ENCODE data around the gene TICAM2. TPM values are rescaled to one million over a fixed set of nuclear protein-coding genes. Genes with fewer than 3 reads are reported as not detected.

The TICAM2 gene
- total RNA-seq, 1 experiment from 2014 or later: 3.9 TPM

DNA sequence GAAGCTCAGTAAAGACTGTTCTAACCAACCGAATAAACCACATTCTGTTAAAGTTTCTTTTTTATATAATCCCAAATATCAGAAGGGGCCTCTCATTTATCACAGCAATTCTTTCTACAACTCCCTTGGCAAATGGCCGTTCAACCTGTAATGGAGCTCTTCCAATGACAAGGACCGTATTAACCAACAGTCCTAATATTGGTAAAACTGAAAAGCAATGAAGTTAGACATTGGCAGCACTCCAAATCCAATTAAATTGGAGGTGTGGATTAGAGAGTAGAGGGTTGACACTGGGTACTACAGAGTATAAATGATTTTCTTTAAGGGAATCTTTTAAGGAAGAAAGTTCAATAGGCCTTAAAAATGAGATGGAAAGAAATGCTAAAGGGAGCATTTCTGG lies 22.7 kb upstream of the TICAM2 start:
- Histone ChIP-seq H3K79me2 (ENCODE audit: low read length) (peaks cover 58% of the 10 kb centered on the region), H3K9me3 (ENCODE audit: low read length) (no peaks in the 10 kb centered on the region), H3K9ac (ENCODE audit: low read length) (peak overlapping the region; percentile 94), H3K9me2 (replicated peaks; ENCODE audit: low read length) (no peaks in the 10 kb centered on the region), H2AFZ (ENCODE audit: low read length) (0 out of 2 replicates have a peak overlapping the region, but pooled peaks have one; percentile 92), H3K4me3 (ENCODE audit: low read length) (peak overlapping the region; percentile 91), H3K27me3 (ENCODE audit: low read length) (no peaks in the 10 kb centered on the region), H4K20me1 (ENCODE audit: low read length) (peaks cover 38% of the 10 kb centered on the region), H3F3A (ENCODE audit: low read length, unreplicated experiment) (no peaks in the 10 kb centered on the region), H3K4me1 (ENCODE audit: insufficient read depth, low read length) (peaks cover 15% of the 10 kb centered on the region), H3K4me2 (ENCODE audit: low read length) (peak overlapping the region; percentile 97), H3K36me3 (ENCODE audit: low read depth, low read length) (peaks cover 9% of the 10 kb centered on the region; the same call in 1 of the 2 replicates), H3K27ac (ENCODE audit: low read length) (peak overlapping the region; percentile 63; the same call in 1 of the 2 replicates)
- TF ChIP-seq, protein P1, sequence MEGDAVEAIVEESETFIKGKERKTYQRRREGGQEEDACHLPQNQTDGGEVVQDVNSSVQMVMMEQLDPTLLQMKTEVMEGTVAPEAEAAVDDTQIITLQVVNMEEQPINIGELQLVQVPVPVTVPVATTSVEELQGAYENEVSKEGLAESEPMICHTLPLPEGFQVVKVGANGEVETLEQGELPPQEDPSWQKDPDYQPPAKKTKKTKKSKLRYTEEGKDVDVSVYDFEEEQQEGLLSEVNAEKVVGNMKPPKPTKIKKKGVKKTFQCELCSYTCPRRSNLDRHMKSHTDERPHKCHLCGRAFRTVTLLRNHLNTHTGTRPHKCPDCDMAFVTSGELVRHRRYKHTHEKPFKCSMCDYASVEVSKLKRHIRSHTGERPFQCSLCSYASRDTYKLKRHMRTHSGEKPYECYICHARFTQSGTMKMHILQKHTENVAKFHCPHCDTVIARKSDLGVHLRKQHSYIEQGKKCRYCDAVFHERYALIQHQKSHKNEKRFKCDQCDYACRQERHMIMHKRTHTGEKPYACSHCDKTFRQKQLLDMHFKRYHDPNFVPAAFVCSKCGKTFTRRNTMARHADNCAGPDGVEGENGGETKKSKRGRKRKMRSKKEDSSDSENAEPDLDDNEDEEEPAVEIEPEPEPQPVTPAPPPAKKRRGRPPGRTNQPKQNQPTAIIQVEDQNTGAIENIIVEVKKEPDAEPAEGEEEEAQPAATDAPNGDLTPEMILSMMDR (conservative IDR thresholded peaks at IDR 0.05; ENCODE audit: low read depth, low read length): no peak
- no peak for TF ChIP-seq EZH2phosphoT487 (IDR thresholded peaks at IDR 0.05; ENCODE audit: borderline replicate concordance, low read length)
- no peak for TF ChIP-seq EZH2 (IDR thresholded peaks at IDR 0.05; ENCODE audit: low read length, unreplicated experiment)
- no peak for DNase-seq
- ChIA-PET CTCF (interaction anchor here (0.6 kb wide), 1 partner anchor 314 kb away, joined by 4 read pairs; no protein-coding TSS in a partner anchor), POLR2A (ENCODE audit: unreplicated experiment) (interaction anchor here (0.6 kb wide), 1 partner anchor 115 kb away, joined by 3 read pairs; no protein-coding TSS in a partner anchor)
- BruUV-seq (replicated peaks): no TSS peak
- intact Hi-C loops (cut with micrococcal nuclease): loop anchor here (2.0 kb wide), 1 partner anchor 14 kb away; no protein-coding TSS in a partner anchor
- no peak for ATAC-seq

DNA sequence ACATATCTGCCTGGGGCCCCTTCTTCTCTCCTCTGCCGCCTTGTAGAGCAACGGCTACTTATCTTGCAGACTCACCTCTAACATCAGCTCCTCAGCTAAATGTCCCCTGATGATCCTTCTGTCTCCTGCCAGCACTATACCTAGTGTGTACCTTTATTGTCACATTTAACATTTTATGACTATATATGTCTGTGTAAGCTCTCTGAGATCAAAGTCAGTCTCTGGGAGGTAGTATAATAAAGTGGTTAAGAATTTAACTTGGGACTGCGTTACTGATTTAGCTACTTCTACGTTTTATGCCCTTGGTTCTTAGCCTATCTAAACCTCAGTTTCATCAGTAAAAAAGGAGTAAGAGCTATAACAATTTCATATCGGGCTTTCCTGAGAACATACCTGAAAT lies 21.4 kb upstream of the TICAM2 start:
- intact Hi-C loops (cut with micrococcal nuclease): loop anchor here (2.0 kb wide), 1 partner anchor 13 kb away; no protein-coding TSS in a partner anchor
- H3K27me3 ChIP-seq (ENCODE audit: low read length): no peaks in the 10 kb centered on the region
- no peak overlapping the region for H3K27ac ChIP-seq (ENCODE audit: low read length)
- H3K79me2 ChIP-seq (ENCODE audit: low read length): peaks cover 62% of the 10 kb centered on the region
- no peak overlapping the region for H2AFZ ChIP-seq (ENCODE audit: low read length)
- ChIA-PET CTCF (interaction anchor here (0.5 kb wide), 1 partner anchor 22 kb away, joined by 3 read pairs; no protein-coding TSS in a partner anchor), POLR2A (ENCODE audit: unreplicated experiment) (no interaction called here)
- H3K9me2 ChIP-seq (replicated peaks; ENCODE audit: low read length): no peaks in the 10 kb centered on the region
- DNase-seq (no peak), ATAC-seq (no peak)
- no TSS peak for BruUV-seq (replicated peaks)
- peaks cover 38% of the 10 kb centered on the region for H4K20me1 ChIP-seq (ENCODE audit: low read length)
- TF ChIP-seq EZH2phosphoT487 (IDR thresholded peaks at IDR 0.05; ENCODE audit: borderline replicate concordance, low read length): no peak
- TF ChIP-seq, protein P1 (conservative IDR thresholded peaks at IDR 0.05; ENCODE audit: low read depth, low read length): no peak
- no peak for TF ChIP-seq EZH2 (IDR thresholded peaks at IDR 0.05; ENCODE audit: low read length, unreplicated experiment)
- H3K4me1 ChIP-seq (ENCODE audit: insufficient read depth, low read length): peaks cover 15% of the 10 kb centered on the region
- peak overlapping the region; percentile 97 for H3K4me2 ChIP-seq (ENCODE audit: low read length)
- H3K36me3 ChIP-seq (ENCODE audit: low read depth, low read length): peaks cover 22% of the 10 kb centered on the region
- H3K4me3 ChIP-seq (ENCODE audit: low read length): peak overlapping the region; percentile 91
- H3K9me3 ChIP-seq (ENCODE audit: low read length): no peaks in the 10 kb centered on the region
- peak overlapping the region; percentile 94; the same call in 1 of the 2 replicates for H3K9ac ChIP-seq (ENCODE audit: low read length)
- no peaks in the 10 kb centered on the region for H3F3A ChIP-seq (ENCODE audit: low read length, unreplicated experiment)

DNA sequence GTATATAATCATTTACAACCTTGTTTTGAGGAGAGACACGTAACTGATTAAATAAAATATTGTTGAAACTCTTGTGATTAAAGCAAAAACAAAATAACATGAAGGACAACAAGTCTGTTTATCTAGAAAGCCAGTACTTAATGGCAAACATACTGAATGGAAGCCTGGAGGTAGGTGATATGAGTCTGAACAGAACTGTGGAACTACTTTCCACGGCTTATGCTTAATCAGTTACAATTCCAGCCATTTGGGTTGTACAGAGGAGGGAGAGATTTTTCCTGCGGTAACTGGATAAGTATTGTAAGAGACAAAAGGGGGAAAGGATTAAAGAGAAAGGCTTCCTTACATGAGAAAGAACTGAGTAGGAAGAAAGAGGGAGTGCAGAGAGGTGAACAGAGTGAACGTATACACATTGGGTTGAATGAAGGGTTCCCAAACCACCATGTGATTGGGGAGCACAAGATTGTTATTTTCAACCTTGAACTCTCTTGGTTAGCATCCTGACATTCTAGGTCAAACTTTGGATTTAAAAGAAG lies 19.2 kb upstream of the TICAM2 start:
- no peak for TF ChIP-seq EZH2phosphoT487 (IDR thresholded peaks at IDR 0.05; ENCODE audit: borderline replicate concordance, low read length)
- TF ChIP-seq, protein P1 (conservative IDR thresholded peaks at IDR 0.05; ENCODE audit: low read depth, low read length): no peak
- TF ChIP-seq EZH2 (IDR thresholded peaks at IDR 0.05; ENCODE audit: low read length, unreplicated experiment): no peak
- Histone ChIP-seq H3K79me2 (ENCODE audit: low read length) (peaks cover 62% of the 10 kb centered on the region), H3K4me2 (ENCODE audit: low read length) (no peak overlapping the region), H4K20me1 (ENCODE audit: low read length) (peaks cover 38% of the 10 kb centered on the region), H3K9ac (ENCODE audit: low read length) (no peak overlapping the region), H3K4me1 (ENCODE audit: insufficient read depth, low read length) (peaks cover 15% of the 10 kb centered on the region), H3K9me3 (ENCODE audit: low read length) (no peaks in the 10 kb centered on the region), H3K9me2 (replicated peaks; ENCODE audit: low read length) (no peaks in the 10 kb centered on the region), H3K27me3 (ENCODE audit: low read length) (no peaks in the 10 kb centered on the region), H3K27ac (ENCODE audit: low read length) (no peak overlapping the region), H3F3A (ENCODE audit: low read length, unreplicated experiment) (no peaks in the 10 kb centered on the region), H3K36me3 (ENCODE audit: low read depth, low read length) (peaks cover 32% of the 10 kb centered on the region), H2AFZ (ENCODE audit: low read length) (no peak overlapping the region), H3K4me3 (ENCODE audit: low read length) (no peak overlapping the region)
- intact Hi-C loops (cut with micrococcal nuclease): no loop called here
- ChIA-PET CTCF (no interaction called here), POLR2A (ENCODE audit: unreplicated experiment) (no interaction called here)
- no peak for ATAC-seq
- no TSS peak for BruUV-seq (replicated peaks)
- DNase-seq: no peak

Measured in PC-3 (cell line).